CD4-positive, alpha-beta T cell treated with Interleukin-15 for 1 hour (primary cell): ENCODE measurements around the gene LRRN2.
"Not testable (repeated sequence)": the region's sequence is repeated elsewhere in the genome, so short reads cannot be mapped to it uniquely, and the experiment has no call there.

Experiments
- DNase-seq: peaks from one replicate; pipeline ENCODE4 v3.0.0-alpha.2; 2020

Gene LRRN2

DNA sequence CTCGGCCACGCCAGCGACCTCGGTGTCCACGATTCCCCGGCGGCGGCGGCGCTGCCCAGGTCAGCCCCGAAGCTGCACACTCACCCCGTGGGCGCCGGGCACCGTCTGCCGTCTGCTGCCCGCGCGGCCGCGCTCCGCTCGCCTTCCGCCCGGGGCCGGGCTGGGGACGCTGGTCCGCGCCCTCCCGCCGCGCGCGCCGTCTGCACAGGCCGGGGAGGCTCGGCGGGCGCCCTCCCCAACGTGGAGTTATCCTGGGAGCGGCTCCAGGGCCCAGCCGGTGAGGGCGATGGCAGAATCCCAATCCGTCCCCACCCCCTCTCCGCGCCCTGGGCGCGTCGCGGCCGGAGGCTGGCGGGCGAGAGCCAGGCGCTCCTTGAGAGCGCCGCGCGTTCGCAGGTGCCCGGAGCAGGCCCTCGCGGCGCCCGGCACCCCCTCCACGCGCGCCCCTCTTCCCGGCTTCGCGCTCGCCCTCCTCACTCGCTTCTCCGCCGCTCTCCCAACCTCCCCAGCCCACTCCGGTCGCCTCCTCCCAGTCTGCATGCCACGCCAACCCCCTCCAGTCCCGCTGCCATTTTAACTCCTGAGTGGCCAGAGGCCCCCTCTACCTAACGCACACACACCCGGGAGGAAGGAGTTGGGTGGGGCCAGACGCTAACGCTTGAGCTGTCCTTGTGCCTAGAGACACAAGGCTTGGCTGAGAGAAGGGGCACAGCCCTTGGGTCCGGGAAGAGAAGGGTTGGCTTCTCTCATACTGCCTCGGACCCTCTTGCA is at the start of gene LRRN2:
LRRN2 (minus strand) TSS at position 503 of the 771 bp plus-strand sequence. CDS start 65,746 bp downstream, outside the sequence.
- no peak for DNase-seq

DNA sequence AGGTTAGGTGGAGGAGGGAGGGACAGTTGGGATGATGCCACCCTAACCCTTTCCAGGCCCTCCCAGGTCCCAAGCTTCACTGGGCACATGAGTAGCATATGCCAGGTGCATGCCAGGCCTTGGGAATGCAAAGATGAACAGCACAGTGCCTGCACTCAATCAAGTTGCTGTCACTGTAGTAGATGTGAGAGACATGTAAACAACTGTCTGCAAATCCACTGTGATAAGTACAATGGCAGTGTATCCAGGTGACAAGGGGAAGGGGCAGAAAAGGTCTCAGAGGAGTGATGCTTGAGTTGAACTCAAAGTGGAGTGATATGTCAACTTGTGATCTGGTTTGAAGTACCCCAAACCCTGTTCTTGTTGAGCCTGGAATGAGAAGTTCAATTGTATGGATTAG is 49.5 kb upstream of the LRRN2 start:
- no peak for DNase-seq

DNA sequence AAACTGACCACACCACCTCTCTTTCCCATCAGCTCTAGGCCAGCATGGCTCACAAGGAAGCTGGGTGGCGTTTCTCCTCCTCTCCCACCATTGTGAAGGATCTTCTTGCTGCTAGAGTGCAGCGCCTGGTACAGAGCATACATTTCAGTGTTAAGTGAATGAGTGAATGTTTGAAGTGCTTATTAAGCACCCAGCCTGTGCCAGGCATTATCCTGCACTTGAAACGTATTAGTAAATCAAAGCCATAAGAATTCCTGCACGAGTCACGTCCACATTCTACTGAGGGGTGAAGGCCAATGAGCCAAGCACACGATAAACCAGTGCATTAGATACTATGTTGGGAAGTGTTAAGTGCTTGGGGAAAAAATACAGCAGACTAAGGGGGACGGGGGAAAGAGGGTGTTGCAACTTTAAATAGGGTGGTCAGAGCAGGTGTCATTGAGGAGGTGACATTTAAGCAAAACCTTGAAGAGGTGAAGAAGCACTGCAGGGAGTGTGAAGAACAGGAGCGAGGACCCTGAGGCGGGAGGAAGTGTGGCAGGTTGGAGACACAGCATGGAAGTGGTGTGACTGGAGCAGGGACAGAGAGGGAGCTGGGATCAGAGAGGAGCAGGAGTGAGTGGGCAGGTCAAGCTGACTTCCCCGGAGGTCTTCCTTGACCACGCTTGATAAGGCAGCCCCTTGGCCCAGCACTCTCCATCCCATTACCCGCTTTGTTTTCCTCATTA is 48.5 kb upstream of the LRRN2 start:
- DNase-seq: no peak

DNA sequence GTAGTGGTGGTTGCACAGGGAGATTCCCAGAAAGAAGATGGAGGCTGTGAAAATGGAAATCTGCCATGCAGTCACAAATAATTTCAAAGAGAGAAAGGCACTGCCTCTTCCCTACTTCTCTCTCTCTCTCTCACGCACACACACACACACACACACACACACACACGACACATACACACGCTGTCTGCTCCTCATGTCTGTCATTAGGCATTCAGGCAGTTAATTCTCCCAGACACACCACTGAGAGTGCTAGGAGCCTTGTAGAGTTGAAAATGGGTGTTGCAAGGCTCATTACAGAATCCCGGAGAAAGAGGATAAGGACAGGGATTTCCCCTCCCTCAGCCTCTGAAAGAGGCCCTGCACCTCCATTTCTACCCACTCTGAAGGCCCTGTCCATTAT is 47.8 kb upstream of the LRRN2 start:
- no peak for DNase-seq

DNA sequence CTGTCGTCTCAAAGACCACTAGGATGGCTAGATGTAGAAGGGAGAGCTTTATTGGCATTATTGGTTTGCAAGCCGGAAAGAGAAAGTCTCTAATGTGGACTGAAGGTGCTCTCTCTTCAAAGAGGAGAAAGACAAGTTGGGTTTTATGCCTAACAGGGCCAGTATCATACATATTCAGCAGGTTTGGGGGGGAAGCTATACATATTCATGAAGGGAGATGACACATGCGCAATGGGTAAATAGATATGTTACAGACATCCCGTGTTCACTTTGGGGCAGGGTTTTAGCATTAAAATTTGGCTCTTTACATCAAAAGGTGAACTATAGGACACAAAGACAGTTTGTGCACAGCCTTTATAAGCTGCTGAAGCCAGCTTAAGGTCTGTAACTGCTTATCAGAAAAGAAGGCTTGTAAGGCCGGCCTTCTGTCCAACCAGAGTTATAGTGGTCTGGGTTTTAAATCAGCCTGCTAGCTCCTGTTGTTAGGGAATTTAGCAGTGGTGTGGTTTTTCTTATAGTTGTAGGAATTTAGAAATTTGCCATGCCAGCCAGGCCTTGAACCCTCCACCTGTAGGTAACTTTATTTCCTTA is 46.5 kb upstream of the LRRN2 start:
- DNase-seq: no peak

DNA sequence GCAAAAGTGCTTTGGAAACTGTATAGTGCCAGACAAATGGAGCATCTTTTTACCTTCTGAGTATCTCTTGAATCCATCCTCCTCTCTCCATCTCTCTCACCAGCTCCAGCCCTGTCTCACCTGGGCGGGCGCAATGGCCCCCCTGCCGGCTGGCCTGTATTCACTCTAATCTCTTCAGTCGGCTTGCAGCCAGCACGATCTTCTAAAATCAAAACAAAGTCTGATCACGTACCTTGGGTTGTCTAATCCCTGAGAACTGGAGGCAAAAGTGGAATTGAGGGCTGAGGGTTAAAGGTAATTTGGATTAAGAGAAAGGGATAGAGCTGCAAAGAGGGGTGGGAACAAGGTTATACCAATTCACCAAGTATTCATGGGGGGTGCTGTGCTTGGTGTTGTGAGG is 46.0 kb upstream of the LRRN2 start:
- no peak for DNase-seq

DNA sequence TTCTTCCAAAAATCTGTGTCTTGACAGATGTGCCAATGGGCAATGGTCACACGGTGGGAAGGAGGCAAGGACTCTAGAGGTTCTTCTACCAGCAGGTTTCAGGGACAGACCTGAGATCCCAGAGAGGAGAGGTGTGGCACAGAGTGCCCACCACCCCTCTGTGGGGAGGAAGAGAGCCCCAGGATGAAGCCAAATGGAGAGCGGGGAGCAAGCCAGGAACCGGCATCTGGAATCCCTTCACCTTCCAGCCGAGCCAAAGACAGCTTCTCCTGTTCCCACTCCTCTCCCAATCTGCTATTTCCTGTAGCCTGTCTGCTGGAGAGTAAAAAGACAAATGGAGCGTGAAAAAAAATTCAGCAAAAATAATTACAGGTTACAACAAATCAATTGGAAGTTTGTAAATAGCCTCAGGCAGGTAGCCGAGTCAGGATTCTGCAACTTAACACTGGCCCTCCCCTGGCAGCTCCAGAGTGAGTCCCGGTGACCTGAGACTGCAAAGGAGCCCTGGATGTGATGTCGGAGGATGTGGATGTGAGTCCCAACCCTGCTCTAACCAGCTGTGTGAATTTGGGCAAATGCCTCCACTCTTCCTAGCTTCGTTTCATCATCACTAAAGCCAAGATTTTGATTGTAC is 45.4 kb upstream of the LRRN2 start:
- DNase-seq: no peak

DNA sequence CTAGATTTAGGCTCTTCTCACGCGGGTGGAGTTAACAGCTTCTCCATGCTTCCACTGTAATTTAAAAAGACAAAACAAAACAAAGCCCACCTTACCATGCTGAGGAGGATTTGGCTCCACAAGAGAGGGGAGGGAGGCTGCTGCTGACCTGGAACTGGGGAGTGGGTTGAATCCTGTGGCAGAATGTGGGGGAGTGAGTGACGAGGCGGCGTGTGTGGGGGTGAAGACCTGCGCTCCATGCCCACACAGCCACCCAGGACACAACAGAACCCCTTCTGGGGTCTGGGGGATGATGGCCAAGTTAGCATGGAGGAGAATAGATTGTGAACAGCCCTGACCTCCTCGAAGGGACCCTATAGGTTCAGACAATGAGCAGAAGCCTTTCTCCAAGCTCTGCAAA is 44.0 kb upstream of the LRRN2 start:
- no peak for DNase-seq

DNA sequence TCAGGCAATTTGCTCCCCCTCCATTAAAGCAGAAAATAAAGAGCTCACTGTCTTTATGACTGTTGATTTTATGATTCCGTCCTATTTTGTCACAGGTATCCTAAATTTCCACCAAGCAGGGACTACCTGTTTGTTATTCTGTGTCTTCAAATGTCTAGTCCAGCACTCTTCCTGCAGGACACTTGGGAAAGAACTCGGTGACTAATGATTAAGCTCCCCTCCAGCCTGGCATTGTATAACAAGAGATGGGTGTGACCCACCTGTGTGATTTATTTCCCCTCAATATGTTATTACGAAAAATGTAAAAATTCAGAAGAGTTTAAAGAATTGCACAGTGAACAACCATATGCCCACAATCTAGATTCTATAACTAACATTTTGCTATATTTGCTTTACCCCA is 42.9 kb upstream of the LRRN2 start:
- no peak for DNase-seq

DNA sequence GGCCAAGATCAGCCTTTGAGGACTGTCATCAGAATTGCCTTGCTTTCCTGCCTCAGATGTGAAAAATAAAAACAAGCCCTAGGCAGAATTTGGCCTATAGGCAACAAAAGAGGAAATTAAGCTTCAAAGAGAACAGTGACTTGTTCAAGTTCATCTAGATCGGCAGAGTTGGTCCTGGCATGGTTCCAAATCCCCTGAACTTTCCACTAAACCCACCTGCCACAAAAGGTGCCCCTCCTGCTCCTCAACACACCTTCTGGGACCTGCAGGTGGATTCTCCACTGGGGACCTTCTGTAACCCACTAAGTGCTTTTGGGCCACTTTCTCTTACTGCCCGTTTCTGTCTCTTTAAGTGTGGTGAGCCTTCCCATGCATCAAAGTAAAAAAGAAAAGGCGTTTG is 42.5 kb upstream of the LRRN2 start:
- DNase-seq: no peak

DNA sequence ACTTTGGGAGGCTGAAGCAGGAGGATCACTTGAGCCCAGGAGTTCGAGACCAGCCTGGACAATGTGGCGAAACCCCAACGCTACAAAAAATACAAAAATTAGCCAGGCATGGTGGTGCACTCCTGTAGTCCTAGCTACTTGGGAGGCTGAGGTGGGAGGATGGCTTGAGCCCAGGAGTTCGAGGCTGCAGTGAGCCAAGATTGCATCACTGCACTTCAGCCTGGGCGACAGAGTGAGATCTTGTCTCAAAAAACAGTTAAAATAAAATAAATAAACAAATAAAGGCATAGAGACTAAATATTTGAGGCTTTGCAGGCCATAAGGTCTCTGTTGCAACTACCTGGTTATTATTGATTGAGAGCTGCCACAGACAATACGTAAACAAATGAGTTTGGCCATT is 41.9 kb upstream of the LRRN2 start:
- not testable (repeated sequence) for DNase-seq

DNA sequence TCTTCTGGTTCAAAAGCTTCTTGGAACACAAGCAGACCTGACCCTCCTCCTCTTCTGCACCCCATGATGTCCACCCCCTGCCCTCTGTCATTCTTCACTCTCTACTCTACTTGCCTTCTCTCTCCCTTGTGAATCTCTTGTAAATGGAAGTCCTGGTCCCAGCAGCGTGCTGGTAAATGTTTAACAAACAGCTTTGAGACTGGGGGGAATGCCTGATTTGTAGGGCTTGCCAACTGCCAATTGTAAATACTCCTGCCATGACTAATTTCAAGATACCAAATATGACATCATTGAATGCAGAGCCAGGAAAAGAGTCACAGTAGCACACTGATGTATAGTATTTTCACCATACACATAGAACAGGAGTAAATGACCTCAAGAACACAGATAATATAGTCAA is 40.9 kb upstream of the LRRN2 start:
- DNase-seq: no peak

DNA sequence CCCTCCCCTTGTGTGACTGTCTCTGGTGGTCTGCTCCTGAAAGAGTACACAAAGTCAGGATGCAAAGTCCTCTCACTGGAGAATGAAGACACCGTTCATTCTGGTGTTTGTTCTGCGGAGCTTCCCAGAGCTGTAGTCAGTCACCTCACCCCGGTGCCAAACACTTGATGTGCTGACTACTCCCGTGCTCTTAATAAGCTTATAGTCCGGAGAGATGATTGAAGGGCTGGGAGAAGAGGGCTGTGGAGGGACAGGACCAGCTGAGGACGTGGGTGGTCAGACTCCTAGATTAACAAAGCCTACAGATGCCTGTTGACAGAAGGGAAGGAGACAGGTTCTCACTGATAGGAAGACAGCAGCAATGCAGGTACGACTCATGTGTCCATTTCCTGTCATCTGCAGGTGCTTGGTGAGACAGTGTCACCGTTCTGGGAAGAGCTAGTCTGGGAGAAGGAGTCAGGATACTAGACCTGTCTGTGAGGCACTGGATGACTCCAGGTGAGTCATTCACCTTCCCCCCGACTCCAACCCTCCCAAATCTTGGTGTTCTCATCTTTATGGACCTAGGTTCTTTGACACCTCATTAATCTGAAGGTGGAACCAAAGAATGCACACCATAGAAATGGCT is 40.4 kb upstream of the LRRN2 start:
- DNase-seq: no peak

DNA sequence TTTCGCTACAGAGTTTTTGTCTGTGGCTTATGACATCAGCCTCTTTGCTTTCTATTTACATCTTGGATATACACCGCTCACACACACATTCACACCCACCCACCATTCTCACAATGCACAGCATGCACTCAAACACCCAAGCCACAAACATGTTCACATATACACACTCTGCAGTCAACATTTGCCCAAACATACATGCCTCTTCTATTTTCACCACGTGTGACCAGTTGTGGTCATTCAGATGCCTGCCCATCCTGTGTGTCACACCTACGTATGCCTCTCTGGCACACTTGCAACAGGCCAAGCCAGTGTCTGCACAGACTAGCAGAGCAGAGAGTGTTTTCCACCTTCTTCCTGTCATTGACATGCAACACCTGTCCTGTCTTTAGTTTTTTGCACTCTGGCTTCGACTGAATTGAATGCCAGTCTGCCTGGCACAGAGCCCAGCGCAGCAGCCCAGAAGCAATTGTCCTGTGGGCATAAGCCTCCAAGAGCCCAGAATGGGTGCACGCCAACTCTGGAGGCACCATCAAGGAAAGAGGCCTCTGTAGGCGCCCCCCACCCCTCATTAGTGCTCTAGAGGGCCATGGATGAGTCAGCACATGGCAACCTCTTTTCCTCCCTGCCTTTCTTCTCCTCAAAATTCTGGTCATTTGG is 37.7 kb upstream of the LRRN2 start:
- no peak for DNase-seq

DNA sequence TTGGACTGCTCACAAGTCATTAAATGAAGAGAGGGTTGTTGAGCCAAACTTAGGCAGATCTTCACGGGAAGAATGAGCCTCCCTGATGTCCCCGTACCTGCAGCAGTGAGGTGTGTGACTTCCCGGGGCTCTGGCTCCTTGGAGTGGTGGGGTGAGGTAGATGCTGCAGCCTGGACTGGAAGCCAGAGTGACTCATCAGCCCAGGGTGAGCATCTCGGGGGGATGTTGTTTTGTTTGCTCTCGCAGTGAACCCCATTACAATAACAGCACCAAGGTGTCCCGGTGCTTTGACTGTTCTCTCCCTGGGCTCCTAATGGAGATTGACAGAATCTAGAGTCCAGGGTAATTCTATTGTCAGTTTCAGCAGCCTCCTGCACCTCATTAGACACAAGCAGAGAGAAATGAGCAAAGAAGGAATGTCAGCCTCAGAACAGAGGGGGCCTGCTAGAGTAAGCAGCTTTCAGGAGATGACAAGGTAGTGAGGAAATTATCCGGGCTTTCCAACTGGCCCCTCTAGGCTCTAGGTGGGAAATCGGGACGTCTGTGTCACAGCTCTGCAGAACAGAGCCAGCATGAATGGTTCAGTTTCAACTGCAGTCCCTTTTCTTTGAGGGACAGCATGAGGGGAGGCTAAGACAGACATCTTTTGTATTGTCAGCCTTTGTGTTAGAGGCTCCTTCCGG is 36.0 kb upstream of the LRRN2 start:
- DNase-seq: no peak

DNA sequence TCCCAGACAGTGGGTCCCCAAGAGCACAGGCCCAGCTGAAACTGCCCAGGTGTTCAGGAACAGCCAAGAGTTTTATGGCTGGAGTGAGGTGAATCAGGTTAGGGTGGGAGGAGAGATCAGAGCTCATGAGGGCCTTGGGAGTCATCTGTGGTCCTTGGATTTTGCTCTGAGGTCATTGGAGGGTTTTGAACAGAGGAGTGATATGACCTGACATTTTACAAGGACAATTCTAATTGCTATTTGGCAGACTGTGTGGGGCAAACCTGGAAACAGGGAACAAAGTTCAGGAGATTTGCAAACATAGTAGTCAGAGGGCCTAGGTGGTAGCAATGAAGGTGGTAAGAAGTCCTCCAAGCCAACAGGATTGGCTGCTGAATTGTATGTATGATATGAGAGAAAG is 31.1 kb upstream of the LRRN2 start:
- no peak for DNase-seq

DNA sequence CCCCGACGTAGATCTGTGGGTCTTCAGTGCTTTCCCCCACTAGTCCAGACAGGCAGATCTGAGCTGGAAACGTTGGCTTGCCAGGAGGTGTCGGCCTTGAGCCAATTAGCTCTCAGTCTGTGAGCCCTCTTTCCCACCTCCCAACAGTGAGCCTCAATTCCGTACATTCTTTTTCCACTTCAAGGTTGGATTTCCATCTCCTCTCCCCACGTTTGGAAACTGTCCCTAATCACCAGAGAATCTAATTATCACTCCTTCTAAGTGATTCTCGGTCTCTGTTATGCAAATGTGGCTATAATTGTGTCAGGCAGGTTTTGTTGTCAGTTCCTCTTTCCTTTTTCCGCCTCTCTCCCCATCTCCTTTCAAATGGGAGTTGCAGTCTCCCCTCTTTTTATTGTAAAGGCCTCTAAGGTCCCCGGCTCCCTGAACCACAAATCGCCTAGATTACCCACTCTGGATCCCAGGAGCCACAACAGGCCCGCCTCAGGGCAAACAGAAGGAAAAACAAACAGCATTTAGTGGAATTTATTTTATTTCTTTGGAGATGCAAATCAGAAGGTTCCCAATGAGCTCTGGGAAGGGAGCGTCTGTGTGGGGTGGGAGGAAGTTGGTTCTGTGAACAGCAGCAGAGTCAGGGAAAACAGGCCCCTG is 29.4 kb upstream of the LRRN2 start:
- no peak for DNase-seq

DNA sequence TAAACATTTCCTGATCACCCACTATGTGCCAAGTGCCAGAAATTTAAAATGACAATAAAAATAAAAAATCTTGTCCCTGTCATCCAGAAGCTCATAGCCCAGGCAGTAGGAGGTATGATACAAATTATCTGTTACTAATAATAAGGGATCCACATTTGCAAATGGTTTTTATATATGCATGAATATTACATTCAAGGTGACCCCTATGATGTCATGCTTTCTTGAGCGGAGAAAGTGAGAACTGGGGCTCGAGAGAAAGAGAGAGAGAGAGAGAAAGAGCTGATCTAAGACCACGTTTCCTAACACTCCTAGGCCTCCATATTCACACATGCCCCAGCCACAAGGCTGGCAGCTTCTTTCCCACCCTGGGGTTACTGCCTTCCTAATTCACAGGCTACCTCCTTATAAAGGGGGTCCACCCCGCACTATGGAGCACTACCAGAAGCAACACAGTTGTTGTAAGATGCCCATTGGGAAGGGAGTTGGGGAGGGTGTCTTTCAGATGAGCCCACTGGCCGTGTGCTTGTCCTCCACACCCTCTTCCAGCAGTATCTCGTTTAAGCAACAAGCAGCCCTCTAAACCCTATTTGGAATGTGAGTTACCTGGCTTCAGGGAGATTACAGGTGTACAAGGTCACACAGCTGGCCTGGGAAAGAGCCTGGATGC is 28.8 kb upstream of the LRRN2 start:
- DNase-seq: no peak

DNA sequence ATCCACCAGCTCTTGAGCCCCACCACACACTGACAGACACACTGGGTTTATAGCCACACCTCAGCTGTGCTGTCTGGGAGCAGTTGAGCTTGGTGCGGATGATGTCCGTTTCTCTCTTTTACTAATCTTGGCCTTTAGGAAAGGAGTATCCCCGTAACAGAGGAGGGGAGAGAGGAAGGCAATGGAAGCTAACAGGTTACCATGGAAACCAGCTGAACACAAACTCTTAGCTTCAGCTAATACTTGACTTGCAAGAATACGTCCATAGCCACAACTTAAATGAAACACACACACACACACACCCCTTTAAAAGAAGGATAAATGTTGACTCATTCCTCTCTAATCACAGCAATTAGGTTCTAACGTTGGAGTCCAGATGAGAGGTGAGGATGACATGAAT is 28.0 kb upstream of the LRRN2 start:
- no peak for DNase-seq

DNA sequence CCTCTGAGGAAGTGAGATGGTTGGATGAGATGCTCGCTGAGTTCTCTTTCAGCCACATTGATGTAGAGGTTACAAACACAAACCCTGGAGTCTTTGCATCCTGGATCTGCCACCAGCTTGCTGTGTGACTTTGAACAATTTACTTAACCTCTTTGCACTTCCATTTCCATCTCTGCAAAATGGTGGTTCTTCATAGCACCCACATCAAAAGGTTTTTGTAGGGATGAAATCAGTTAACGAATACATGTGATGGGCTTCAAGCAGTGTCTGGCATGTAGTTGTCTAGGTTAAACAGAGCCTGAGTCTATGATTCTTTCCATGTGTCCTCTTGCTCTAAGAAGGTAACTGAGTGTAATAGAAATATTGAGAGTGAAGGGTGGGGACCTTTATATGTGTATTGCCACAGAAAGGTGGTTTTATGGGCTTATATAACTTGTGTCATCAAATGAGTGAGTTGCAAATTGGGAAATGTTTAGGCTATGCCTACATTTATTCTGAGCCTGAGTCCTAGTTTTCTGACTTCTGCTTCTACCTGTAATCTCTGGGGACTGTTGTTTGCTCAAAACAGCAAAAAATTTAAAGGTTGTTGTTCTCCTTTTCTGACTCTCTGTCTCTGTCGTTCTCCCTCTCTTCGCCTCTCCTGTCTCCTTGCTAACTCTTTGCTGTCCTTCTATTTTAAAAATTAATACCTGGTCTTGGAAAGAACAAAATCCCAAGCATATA is 27.3 kb upstream of the LRRN2 start:
- DNase-seq: no peak
